Liver (tissue), 9 donors: Measurements from ENCODE around the gene NOL6. TPM values are rescaled to one million over a fixed set of nuclear protein-coding genes. Genes with fewer than 3 reads are reported as not detected.
A peak's percentile ranks its signal among the peaks of the same experiment; 100 is the strongest.

Experiments
- DNase-seq: peaks from one replicate; pipeline ENCODE4 v3.0.0-alpha.2; 2017; ENCODE audit warnings: low spot score
- H3K27ac ChIP-seq, 2 donors: one replicate each; pipeline ENCODE4 v1.7.0; 2013; ENCODE audit warnings: inconsistent platforms in 2 of 2, low read length in 2 of 2, control low read depth in 1 of 2, low read depth in 1 of 2, mild to moderate bottlenecking in 1 of 2
- H3K27me3 ChIP-seq, 4 donors: one replicate each; pipeline versions ENCODE4 v1.6.1 to v1.7.0; 2013; ENCODE audit warnings: low read length in 3 of 4, inconsistent platforms in 1 of 4, mild to moderate bottlenecking in 1 of 4, moderate library complexity in 1 of 4; ENCODE audit not compliant: control insufficient read depth in 4 of 4, insufficient read depth in 4 of 4
- H3K36me3 ChIP-seq, 4 donors: one replicate each; pipeline versions ENCODE4 v1.6.1 to v1.7.0; 2013; ENCODE audit warnings: low read length in 3 of 4, mild to moderate bottlenecking in 3 of 4, low read depth in 1 of 4, moderate library complexity in 1 of 4; ENCODE audit not compliant: control insufficient read depth in 4 of 4, insufficient read depth in 3 of 4
- H3K4me1 ChIP-seq, 4 donors: one replicate each; pipeline versions ENCODE4 v1.6.1 to v1.7.0; 2013; ENCODE audit warnings: low read length in 3 of 4, mild to moderate bottlenecking in 3 of 4, moderate library complexity in 1 of 4; ENCODE audit not compliant: control insufficient read depth in 4 of 4, insufficient read depth in 4 of 4
- H3K4me3 ChIP-seq, 3 donors: one replicate each; pipeline versions ENCODE4 v1.6.1 to v1.7.0; 2013; ENCODE audit warnings: low read length in 3 of 3, control low read depth in 1 of 3, low read depth in 1 of 3, mild to moderate bottlenecking in 1 of 3
- H3K9ac ChIP-seq, 2 donors: one replicate each; pipeline ENCODE4 v1.7.0; 2013; ENCODE audit warnings: low read length in 2 of 2, mild to moderate bottlenecking in 2 of 2, moderate library complexity in 2 of 2, control low read depth in 1 of 2, low read depth in 1 of 2
- H3K9me3 ChIP-seq, 4 donors: one replicate each; pipeline versions ENCODE4 v1.6.1 to v1.7.0; 2013; ENCODE audit warnings: low read length in 3 of 4; ENCODE audit not compliant: control insufficient read depth in 4 of 4
- EGR1 ChIP-seq, 2 donors: IDR thresholded peaks; 2 replicates each; pipeline ENCODE4 v1.6.1; 2016 to 2018; ENCODE audit warnings: antibody characterized with exemption in 2 of 2, low read depth in 2 of 2
- FOXA2 ChIP-seq: IDR thresholded peaks from 2 replicates; pipeline ENCODE4 v1.6.1; 2016; ENCODE audit warnings: antibody characterized with exemption
- GABPA ChIP-seq, 2 donors: IDR thresholded peaks in 1 of 2; conservative IDR thresholded peaks in 1 of 2; 2 replicates each; pipeline ENCODE4 v1.6.1; 2016; ENCODE audit warnings: antibody characterized with exemption in 2 of 2, mild to moderate bottlenecking in 1 of 2, moderate library complexity in 1 of 2
- HNF4A ChIP-seq, 2 donors: conservative IDR thresholded peaks; 2 replicates each; pipeline ENCODE4 v1.6.1; 2016; ENCODE audit warnings: antibody characterized with exemption in 2 of 2, mild to moderate bottlenecking in 2 of 2
- HNF4G ChIP-seq: IDR thresholded peaks from 2 replicates; pipeline ENCODE4 v1.6.1; 2016; ENCODE audit warnings: antibody characterized with exemption
- JUND ChIP-seq, 2 donors: IDR thresholded peaks; 2 replicates each; pipeline ENCODE4 v1.6.1; 2016; ENCODE audit warnings: antibody characterized with exemption in 2 of 2
- NR2F2 ChIP-seq: IDR thresholded peaks from 2 replicates; pipeline ENCODE4 v1.6.1; 2016; ENCODE audit warnings: antibody characterized with exemption
- RAD21 ChIP-seq, 2 donors: IDR thresholded peaks; 2 replicates each; pipeline ENCODE4 v1.6.1; 2016; ENCODE audit warnings: antibody characterized with exemption in 2 of 2, mild to moderate bottlenecking in 2 of 2
- RXRA ChIP-seq, 2 donors: IDR thresholded peaks; 2 replicates each; pipeline ENCODE4 v1.6.1; 2017 to 2018; ENCODE audit warnings: antibody characterized with exemption in 2 of 2, mild to moderate bottlenecking in 1 of 2
- SP1 ChIP-seq: IDR thresholded peaks from 2 replicates; pipeline ENCODE4 v1.6.1; 2018; ENCODE audit warnings: antibody characterized with exemption, mild to moderate bottlenecking
- TAF1 ChIP-seq: conservative IDR thresholded peaks from 2 replicates; pipeline ENCODE4 v1.6.1; 2016; ENCODE audit warnings: antibody characterized with exemption, mild to moderate bottlenecking
- YY1 ChIP-seq: IDR thresholded peaks from 2 replicates; pipeline ENCODE4 v1.6.1; 2016; ENCODE audit warnings: antibody characterized with exemption, mild to moderate bottlenecking
- WGBS: extraction: QIAGEN DNeasy Blood & Tissue Kit; methylation state at CpG from one replicate; pipeline ENCODE4 v1.1.7; 2013; 5-methylcytosine and 5-hydroxymethylcytosine counted together
- polyA plus RNA-seq, 2 donors: library from polyadenylated mRNA; stranded (reverse) in 1 of 2; unstranded in 1 of 2; fragments of 200-250 nt in 1 of 2; fragments of >200 nt in 1 of 2; fragmentation: Nextera tagmentation in 1 of 2; extraction: Ambion mirVana in 1 of 2; gene quantifications; one replicate each; pipeline versions ENCODE4 v1.2.1 to v1.2.3, GENCODE V29; 2013 to 2015
- total RNA-seq, 2 donors: library from RNA; depleted of rRNA; stranded (reverse); fragments of >200 nt; gene quantifications; one replicate each; pipeline ENCODE4 v1.2.3, GENCODE V29; 2014
- TF ChIP-seq, protein P1 (sequence below): IDR thresholded peaks from 2 replicates; pipeline ENCODE4 v1.6.1; 2016; ENCODE audit warnings: antibody characterized with exemption
- TF ChIP-seq, protein P2 (sequence below): IDR thresholded peaks from 2 replicates; pipeline ENCODE4 v1.6.1; 2016; ENCODE audit warnings: antibody characterized with exemption, mild to moderate bottlenecking
- TF ChIP-seq, protein P3 (sequence below): fragments of 150-350 bp; IDR thresholded peaks from 2 replicates; pipeline ENCODE4 v1.5.1; 2017; ENCODE audit warnings: improper control_type of control experiment, low read depth, low read length; ENCODE audit not compliant: missing input control
- TF ChIP-seq, protein P4 (sequence below): IDR thresholded peaks from 2 replicates; pipeline ENCODE4 v1.6.1; 2016; ENCODE audit warnings: antibody characterized with exemption
- donor health status: healthy.
- donor health status: healthy.
- donor health status: healthy.
- donor health status: healthy.
- donor health status: healthy.

The NOL6 gene
- total and polyA plus RNA-seq, 4 donors = 8.8 to 20.2 (median 13.8) TPM

DNA sequence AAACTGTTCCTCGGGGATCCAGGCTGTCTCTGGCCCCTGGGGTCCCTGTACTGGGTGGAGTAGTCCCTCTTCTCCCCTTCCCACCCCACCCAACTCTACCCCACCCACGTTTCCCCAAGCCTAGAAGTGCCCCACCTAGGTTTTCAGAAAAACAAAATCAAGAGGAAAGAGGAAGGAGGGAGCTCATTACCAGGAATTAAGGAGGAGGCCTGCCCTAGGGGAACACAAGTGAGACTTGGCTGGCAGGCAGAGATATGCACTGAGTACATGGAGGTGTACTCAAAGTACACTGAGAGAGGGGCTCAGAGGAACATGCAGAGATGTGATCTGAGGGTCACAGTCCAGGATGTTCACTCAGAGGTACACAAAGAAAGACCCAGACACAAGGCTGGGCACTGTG lies 36.5 kb downstream of the NOL6 start:
- no peak for TF ChIP-seq SP1
- TF ChIP-seq EGR1 (IDR thresholded peaks at IDR 0.05; ENCODE audit: low read depth in 2 of 2) = no peak
- TF ChIP-seq, protein P1, sequence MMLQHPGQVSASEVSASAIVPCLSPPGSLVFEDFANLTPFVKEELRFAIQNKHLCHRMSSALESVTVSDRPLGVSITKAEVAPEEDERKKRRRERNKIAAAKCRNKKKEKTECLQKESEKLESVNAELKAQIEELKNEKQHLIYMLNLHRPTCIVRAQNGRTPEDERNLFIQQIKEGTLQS = no peak
- TF ChIP-seq FOXA2 = no peak
- TF ChIP-seq TAF1 = no peak
- TF ChIP-seq, protein P2, sequence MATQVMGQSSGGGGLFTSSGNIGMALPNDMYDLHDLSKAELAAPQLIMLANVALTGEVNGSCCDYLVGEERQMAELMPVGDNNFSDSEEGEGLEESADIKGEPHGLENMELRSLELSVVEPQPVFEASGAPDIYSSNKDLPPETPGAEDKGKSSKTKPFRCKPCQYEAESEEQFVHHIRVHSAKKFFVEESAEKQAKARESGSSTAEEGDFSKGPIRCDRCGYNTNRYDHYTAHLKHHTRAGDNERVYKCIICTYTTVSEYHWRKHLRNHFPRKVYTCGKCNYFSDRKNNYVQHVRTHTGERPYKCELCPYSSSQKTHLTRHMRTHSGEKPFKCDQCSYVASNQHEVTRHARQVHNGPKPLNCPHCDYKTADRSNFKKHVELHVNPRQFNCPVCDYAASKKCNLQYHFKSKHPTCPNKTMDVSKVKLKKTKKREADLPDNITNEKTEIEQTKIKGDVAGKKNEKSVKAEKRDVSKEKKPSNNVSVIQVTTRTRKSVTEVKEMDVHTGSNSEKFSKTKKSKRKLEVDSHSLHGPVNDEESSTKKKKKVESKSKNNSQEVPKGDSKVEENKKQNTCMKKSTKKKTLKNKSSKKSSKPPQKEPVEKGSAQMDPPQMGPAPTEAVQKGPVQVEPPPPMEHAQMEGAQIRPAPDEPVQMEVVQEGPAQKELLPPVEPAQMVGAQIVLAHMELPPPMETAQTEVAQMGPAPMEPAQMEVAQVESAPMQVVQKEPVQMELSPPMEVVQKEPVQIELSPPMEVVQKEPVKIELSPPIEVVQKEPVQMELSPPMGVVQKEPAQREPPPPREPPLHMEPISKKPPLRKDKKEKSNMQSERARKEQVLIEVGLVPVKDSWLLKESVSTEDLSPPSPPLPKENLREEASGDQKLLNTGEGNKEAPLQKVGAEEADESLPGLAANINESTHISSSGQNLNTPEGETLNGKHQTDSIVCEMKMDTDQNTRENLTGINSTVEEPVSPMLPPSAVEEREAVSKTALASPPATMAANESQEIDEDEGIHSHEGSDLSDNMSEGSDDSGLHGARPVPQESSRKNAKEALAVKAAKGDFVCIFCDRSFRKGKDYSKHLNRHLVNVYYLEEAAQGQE = no peak
- TF ChIP-seq, protein P3, sequence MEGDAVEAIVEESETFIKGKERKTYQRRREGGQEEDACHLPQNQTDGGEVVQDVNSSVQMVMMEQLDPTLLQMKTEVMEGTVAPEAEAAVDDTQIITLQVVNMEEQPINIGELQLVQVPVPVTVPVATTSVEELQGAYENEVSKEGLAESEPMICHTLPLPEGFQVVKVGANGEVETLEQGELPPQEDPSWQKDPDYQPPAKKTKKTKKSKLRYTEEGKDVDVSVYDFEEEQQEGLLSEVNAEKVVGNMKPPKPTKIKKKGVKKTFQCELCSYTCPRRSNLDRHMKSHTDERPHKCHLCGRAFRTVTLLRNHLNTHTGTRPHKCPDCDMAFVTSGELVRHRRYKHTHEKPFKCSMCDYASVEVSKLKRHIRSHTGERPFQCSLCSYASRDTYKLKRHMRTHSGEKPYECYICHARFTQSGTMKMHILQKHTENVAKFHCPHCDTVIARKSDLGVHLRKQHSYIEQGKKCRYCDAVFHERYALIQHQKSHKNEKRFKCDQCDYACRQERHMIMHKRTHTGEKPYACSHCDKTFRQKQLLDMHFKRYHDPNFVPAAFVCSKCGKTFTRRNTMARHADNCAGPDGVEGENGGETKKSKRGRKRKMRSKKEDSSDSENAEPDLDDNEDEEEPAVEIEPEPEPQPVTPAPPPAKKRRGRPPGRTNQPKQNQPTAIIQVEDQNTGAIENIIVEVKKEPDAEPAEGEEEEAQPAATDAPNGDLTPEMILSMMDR = no peak
- no peak for TF ChIP-seq HNF4G
- TF ChIP-seq RAD21 (IDR thresholded peaks at IDR 0.05) = no peak
- no peak for TF ChIP-seq NR2F2
- TF ChIP-seq RXRA (IDR thresholded peaks at IDR 0.05) = no peak
- TF ChIP-seq HNF4A (conservative IDR thresholded peaks at IDR 0.05) = no peak
- TF ChIP-seq, protein P4, sequence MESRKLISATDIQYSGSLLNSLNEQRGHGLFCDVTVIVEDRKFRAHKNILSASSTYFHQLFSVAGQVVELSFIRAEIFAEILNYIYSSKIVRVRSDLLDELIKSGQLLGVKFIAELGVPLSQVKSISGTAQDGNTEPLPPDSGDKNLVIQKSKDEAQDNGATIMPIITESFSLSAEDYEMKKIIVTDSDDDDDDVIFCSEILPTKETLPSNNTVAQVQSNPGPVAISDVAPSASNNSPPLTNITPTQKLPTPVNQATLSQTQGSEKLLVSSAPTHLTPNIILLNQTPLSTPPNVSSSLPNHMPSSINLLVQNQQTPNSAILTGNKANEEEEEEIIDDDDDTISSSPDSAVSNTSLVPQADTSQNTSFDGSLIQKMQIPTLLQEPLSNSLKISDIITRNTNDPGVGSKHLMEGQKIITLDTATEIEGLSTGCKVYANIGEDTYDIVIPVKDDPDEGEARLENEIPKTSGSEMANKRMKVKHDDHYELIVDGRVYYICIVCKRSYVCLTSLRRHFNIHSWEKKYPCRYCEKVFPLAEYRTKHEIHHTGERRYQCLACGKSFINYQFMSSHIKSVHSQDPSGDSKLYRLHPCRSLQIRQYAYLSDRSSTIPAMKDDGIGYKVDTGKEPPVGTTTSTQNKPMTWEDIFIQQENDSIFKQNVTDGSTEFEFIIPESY = no peak
- TF ChIP-seq GABPA (IDR thresholded peaks at IDR 0.05 in 1 of 2, conservative IDR thresholded peaks at IDR 0.05 in 1 of 2) = no peak
- TF ChIP-seq JUND (IDR thresholded peaks at IDR 0.05) = no peak
- no peak for TF ChIP-seq YY1
- H3K4me3 ChIP-seq = no peak overlapping the region
- H3K27me3 ChIP-seq = no peaks in the 10 kb centered on the region
- no peaks in the 10 kb centered on the region for H3K9me3 ChIP-seq
- no peak overlapping the region for H3K27ac ChIP-seq
- no peaks in the 10 kb centered on the region for H3K4me1 ChIP-seq
- DNase-seq = no peak
- H3K9ac ChIP-seq = no peak overlapping the region
- WGBS = 72% methylated on average over 2 of the region's 2 CpGs
- peaks cover 5 to 12% (median 8%) of the 10 kb centered on the region in 4 donors for H3K36me3 ChIP-seq

DNA sequence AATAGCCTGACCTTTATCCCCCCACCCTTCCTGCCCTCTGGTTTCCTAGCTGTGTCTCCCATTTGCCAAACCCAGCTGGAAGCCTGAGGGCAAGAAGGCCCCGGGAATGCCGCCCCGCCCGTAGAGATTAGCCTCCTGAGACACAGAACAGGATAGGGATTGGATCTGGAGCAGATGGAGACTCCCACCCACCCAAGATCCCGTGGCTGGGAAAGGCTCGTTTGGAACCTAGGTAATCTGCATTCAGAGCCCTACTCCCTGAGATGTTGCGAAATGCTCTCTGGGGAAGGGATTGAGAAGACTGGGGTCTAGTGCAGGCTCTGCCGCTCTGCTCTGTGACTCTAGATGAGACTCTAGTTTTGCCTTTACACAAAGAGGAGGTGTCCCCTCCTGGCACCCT lies 37.3 kb downstream of the NOL6 start:
- peaks cover 2 to 6% (median 2%) of the 10 kb centered on the region in 4 donors for H3K36me3 ChIP-seq
- H3K9ac ChIP-seq = no peak overlapping the region
- H3K4me3 ChIP-seq = no peak overlapping the region
- H3K27me3 ChIP-seq = no peaks in the 10 kb centered on the region
- no peaks in the 10 kb centered on the region for H3K4me1 ChIP-seq
- H3K27ac ChIP-seq = no peak overlapping the region
- TF ChIP-seq RXRA (IDR thresholded peaks at IDR 0.05) = no peak
- peak; percentile 38 for TF ChIP-seq NR2F2
- H3K9me3 ChIP-seq = no peaks in the 10 kb centered on the region
- 69% methylated on average over 8 of the region's 8 CpGs for WGBS
- no peak for DNase-seq
